Right ventricle myocardium inferior (tissue), 1 donor: ENCODE results near the gene CPT1A. TPM values are rescaled to one million over a fixed set of nuclear protein-coding genes. Genes with fewer than 3 reads are reported as not detected.

Experiments used
- total RNA-seq: library from RNA; stranded (reverse); fragmentation: NEBNext Ultra II Directional; extraction: Animal tissue kit (Norgen Biotek cat#: 25700); gene quantifications from one replicate; pipeline ENCODE4 v1.2.1, GENCODE V29; 2021
- donor health status: DM: no; HTN: yes; CAD: no; lungs with severe emphysema.

The CPT1A gene
- total RNA-seq, 1 donor from 2014 or later, result 83.3 TPM

Other genes starting within 250 kb of the CPT1A start
- not detected for gene GAL, start 157.4 kb downstream of the CPT1A start, total RNA-seq
- 0.27 TPM for gene TESMIN, start 90.4 kb downstream of the CPT1A start, total RNA-seq
- 120 TPM for gene MRPL21, start 61.9 kb upstream of the CPT1A start, total RNA-seq
- 13.8 TPM for gene IGHMBP2, start 62.0 kb upstream of the CPT1A start, total RNA-seq
- gene MRGPRD, start 139.1 kb upstream of the CPT1A start, total RNA-seq, result not detected
- gene MRGPRF, start 171.3 kb upstream of the CPT1A start, total RNA-seq, result 7.6 TPM
- 9.1 TPM for gene TPCN2, start 207.0 kb upstream of the CPT1A start, total RNA-seq